ENCODE results near the gene CUX1. TPM values are rescaled to one million over a fixed set of nuclear protein-coding genes. Genes with fewer than 3 reads are reported as not detected.

CUX1 gene
- total and polyA plus RNA-seq, 2 donors (not counting 1 experiment from before 2014, with no cell fraction given): 10.8 to 86.5 TPM

- H3K27ac Mint-ChIP-seq: no peak overlapping the region
- Histone ChIP-seq H3K27ac (ENCODE audit: low read length in 2 of 2) (no peak overlapping the region), H3K9ac (ENCODE audit: low read length) (no peak overlapping the region), H3K9me3 (ENCODE audit: control extremely low read depth in 1 of 3, control insufficient read depth in 2 of 3, insufficient read depth in 1 of 3, low read length in 2 of 3) (no peaks in the 10 kb centered on the region), H2AFZ (ENCODE audit: insufficient read depth, low read depth, low read length, poor library complexity, severe bottlenecking) (no peak overlapping the region), H3K4me3 (ENCODE audit: control extremely low read depth in 1 of 5, extremely low read depth in 1 of 5, insufficient read depth in 1 of 5, low read depth in 2 of 5, low read length in 4 of 5) (no peak overlapping the region), H3K4me1 (ENCODE audit: control insufficient read depth in 2 of 2, insufficient read depth in 2 of 2, low read length in 2 of 2) (no peaks in the 10 kb centered on the region), H3K4me2 (replicated peaks; ENCODE audit: low read depth, low read length, poor library complexity, severe bottlenecking) (no peak overlapping the region), H3K36me3 (replicated peaks in 1 of 2; ENCODE audit: control extremely low read depth in 1 of 2, control insufficient read depth in 1 of 2, extremely low read depth in 1 of 2, insufficient read depth in 2 of 2, low read length in 1 of 2) (peaks cover 0 to 7% of the 10 kb centered on the region in 2 experiments), H3K27me3 (replicated peaks in 1 of 4; ENCODE audit: control extremely low read depth in 1 of 4, control insufficient read depth in 3 of 4, insufficient read depth in 4 of 4, low read length in 3 of 4) (no peaks in the 10 kb centered on the region), H4K20me1 (ENCODE audit: control insufficient read depth, insufficient read depth, low read length, poor library complexity, severe bottlenecking) (no peaks in the 10 kb centered on the region), H3K79me2 (ENCODE audit: control insufficient read depth, insufficient read depth, low read length) (no peaks in the 10 kb centered on the region)
- no peaks in the 10 kb centered on the region for H3K9me3 Mint-ChIP-seq (ENCODE audit: insufficient read depth)
- POLR2A ChIA-PET: interaction anchor here (0.5 kb wide), 1 partner anchor 8 kb away, joined by 3 read pairs; no protein-coding TSS in a partner anchor
- DNase-seq: no peak
- whole genome bisulfite sequencing (ENCODE audit: insufficient coverage): 86% methylated on average over 2 of the region's 7 CpGs
- no peaks in the 10 kb centered on the region for H3K27me3 Mint-ChIP-seq
- TF ChIP-seq CTCF (IDR thresholded peaks at IDR 0.05) (no peak), EZH2 (IDR thresholded peaks at IDR 0.05; ENCODE audit: borderline replicate concordance, insufficient read depth, low read depth, low read length, poor library complexity, severe bottlenecking) (no peak)
- intact Hi-C loops (cut with micrococcal nuclease): no loop called here
- H3K4me3 Mint-ChIP-seq: no peak overlapping the region
- peaks cover 7% of the 10 kb centered on the region for H3K4me1 Mint-ChIP-seq
- ATAC-seq (ENCODE audit: low read depth): no peak
- CTCF ChIA-PET: interaction anchor here (1.3 to 1.4 kb wide), 3 partner anchors 15 to 21 kb away, joined by 3 to 5 read pairs (median 4); no protein-coding TSS in a partner anchor
Observed at GRCh38 chr7:102251531-102252365, 434.3 kb downstream of the CUX1 start.
